Sigmoid colon (tissue), 4 donors: Measurements from ENCODE around the gene RBMY1B.
"Not testable (repeated sequence)": the region's sequence is repeated elsewhere in the genome, so short reads cannot be mapped to it uniquely, and the experiment has no call there.

ENCODE experiments used
- CTCF ChIP-seq, 4 experiments: fragments of 450-650 bp in 3 of 4; fragments of 200-600 bp in 1 of 4; IDR thresholded peaks; one replicate each; pipeline ENCODE4 v1.5.1; 2016 to 2019; ENCODE audit warnings: antibody characterized with exemption in 4 of 4, mild to moderate bottlenecking in 3 of 4, moderate library complexity in 2 of 4
- POLR2A ChIP-seq, 2 donors: fragments of 450-650 bp; IDR thresholded peaks; one replicate each; pipeline ENCODE4 v1.6.1; 2016; ENCODE audit warnings: antibody characterized with exemption in 2 of 2, mild to moderate bottlenecking in 2 of 2, moderate library complexity in 2 of 2
- POLR2AphosphoS5 ChIP-seq, 4 donors: sonication (generic); formaldehyde crosslinking; IDR thresholded peaks; one replicate each; pipeline ENCODE4 v1.6.1; 2017; ENCODE audit warnings: antibody characterized with exemption in 4 of 4

GRCh38 chrY:21534579-21534978 lies 23.4 kb downstream of the RBMY1B start, which contains the start of gene RBMY1A1:
- TF ChIP-seq POLR2A, CTCF, POLR2AphosphoS5 (IDR thresholded peaks at IDR 0.05): not testable (repeated sequence)
